H1 (cell line): Measurements from ENCODE around the gene UMODL1.

Experiments
- CTCF ChIP-seq, 3 experiments: IDR thresholded peaks; 1 replicate in 2 of 3; 2 replicates in 1 of 3; pipeline versions ENCODE4 v1.5.1 to v1.6.1; 2011; ENCODE audit warnings: low read length in 3 of 3, mild to moderate bottlenecking in 3 of 3, inconsistent platforms in 2 of 3, low read depth in 1 of 3, moderate library complexity in 1 of 3; ENCODE audit not compliant: insufficient read depth in 1 of 3; ENCODE audit errors: control extremely low read depth in 1 of 3
- E2F6 ChIP-seq: IDR thresholded peaks from 2 replicates; pipeline ENCODE4 v1.6.1; 2012; ENCODE audit warnings: inconsistent platforms
- EZH2 ChIP-seq: fragments of 200-600 bp; sonication (generic); IDR thresholded peaks from 2 replicates; pipeline ENCODE4 v1.7.1; 2012; ENCODE audit warnings: low read depth, mild to moderate bottlenecking, moderate library complexity, low read length, inconsistent platforms; ENCODE audit not compliant: severe bottlenecking
- GTF2F1 ChIP-seq: IDR thresholded peaks from 2 replicates; pipeline ENCODE4 v1.6.1; 2012; ENCODE audit warnings: low read depth, low read length, improper control_type of control experiment, borderline replicate concordance
- POLR2AphosphoS5 ChIP-seq: IDR thresholded peaks from 2 replicates; pipeline ENCODE4 v1.6.1; 2011; ENCODE audit warnings: low read depth, low read length
- SUZ12 ChIP-seq: fragments of 200-600 bp; sonication (generic); IDR thresholded peaks from 2 replicates; pipeline ENCODE4 v1.6.1; 2012; ENCODE audit warnings: mild to moderate bottlenecking, inconsistent platforms, low read length, moderate library complexity, mixed read lengths
- TAF1 ChIP-seq: IDR thresholded peaks from 2 replicates; pipeline ENCODE4 v1.6.1; 2011; ENCODE audit warnings: mild to moderate bottlenecking, low read depth, low read length

- no peak for TF ChIP-seq CTCF (IDR thresholded peaks at IDR 0.05; ENCODE audit: control extremely low read depth in 1 of 3, insufficient read depth in 1 of 3, low read depth in 1 of 3, low read length in 3 of 3)
- TF ChIP-seq SUZ12, result no peak
- TF ChIP-seq EZH2, result no peak
- no peak for TF ChIP-seq TAF1
- no peak for TF ChIP-seq E2F6
- no peak for TF ChIP-seq GTF2F1
- TF ChIP-seq POLR2AphosphoS5, result no peak
Observed at GRCh38 chr21:42084079-42084478, 13.0 kb downstream of the UMODL1 start.
